BJ (cell line): ENCODE data around the gene LRP2. TPM values are rescaled to one million over a fixed set of nuclear protein-coding genes. Genes with fewer than 3 reads are reported as not detected.

Source experiments
- CTCF ChIA-PET: fragments of 350-600 bp; formaldehyde crosslinking; extraction: SDS; loops from one replicate; lab custom pipeline; 2021; ENCODE audit warnings: antibody characterized with exemption, inconsistent platforms; lab: Yijun Ruan, JAX
- POLR2A ChIA-PET: fragments of 300-600 bp; sonication (Branson Sonifier 250); formaldehyde crosslinking; extraction: SDS; loops from one replicate; lab custom pipeline; 2021; ENCODE audit warnings: antibody characterized with exemption; lab: Charles Lee
- DNase-seq: peaks from one replicate; pipeline ENCODE4 v3.0.0-alpha.2; 2011; ENCODE audit warnings: low read depth
- H3K27me3 ChIP-seq: 2 replicates; pipeline ENCODE4 v1.6.0; 2011; ENCODE audit warnings: low read length; ENCODE audit not compliant: control insufficient read depth, insufficient read depth
- H3K36me3 ChIP-seq: 2 replicates; pipeline ENCODE4 v1.5.1; 2011; ENCODE audit warnings: low read length; ENCODE audit not compliant: control insufficient read depth, insufficient read depth
- H3K4me3 ChIP-seq: 2 replicates; pipeline ENCODE4 v1.5.1; 2011; ENCODE audit warnings: low read depth, mild to moderate bottlenecking, control low read depth, low read length
- polyA plus RNA-seq: library from polyadenylated mRNA; depleted of rRNA; stranded (reverse); fragments of >200 nt; gene quantifications from 2 replicates; pipeline ENCODE4 v1.2.3, GENCODE V29; 2011
- TF ChIP-seq, protein P1 (sequence below): IDR thresholded peaks from 2 replicates; pipeline ENCODE4 v1.5.1; 2011; ENCODE audit warnings: low read depth, mild to moderate bottlenecking, control low read depth, inconsistent platforms, low read length, moderate library complexity; ENCODE audit not compliant: insufficient read depth

LRP2 gene
- polyA plus RNA-seq, 1 experiment, result not detected

DNA sequence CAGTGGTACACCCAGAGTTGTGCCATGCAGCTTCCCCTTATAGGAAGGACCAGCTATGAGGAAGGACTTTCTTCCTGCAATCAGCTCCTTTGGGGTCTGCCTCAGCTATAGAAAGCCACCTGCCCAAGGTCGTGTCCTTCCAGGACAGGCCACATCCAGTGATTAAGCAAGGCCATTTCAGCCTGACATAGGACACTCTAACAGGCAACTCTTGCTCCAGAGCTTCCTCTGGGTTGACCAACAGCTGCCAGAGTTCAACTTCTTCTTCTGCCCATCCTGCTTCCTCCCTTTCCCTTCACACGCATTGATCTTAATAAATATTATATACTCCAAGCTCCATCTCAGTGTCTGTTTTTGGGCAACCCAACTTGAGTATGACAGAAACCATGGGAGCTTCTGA lies 12.8 kb downstream of the LRP2 start:
- POLR2A ChIA-PET, result no interaction called here
- no peak for DNase-seq
- CTCF ChIA-PET, result no interaction called here
- H3K36me3 ChIP-seq, result no peaks in the 10 kb centered on the region
- no peaks in the 10 kb centered on the region for H3K27me3 ChIP-seq
- TF ChIP-seq, protein P1, sequence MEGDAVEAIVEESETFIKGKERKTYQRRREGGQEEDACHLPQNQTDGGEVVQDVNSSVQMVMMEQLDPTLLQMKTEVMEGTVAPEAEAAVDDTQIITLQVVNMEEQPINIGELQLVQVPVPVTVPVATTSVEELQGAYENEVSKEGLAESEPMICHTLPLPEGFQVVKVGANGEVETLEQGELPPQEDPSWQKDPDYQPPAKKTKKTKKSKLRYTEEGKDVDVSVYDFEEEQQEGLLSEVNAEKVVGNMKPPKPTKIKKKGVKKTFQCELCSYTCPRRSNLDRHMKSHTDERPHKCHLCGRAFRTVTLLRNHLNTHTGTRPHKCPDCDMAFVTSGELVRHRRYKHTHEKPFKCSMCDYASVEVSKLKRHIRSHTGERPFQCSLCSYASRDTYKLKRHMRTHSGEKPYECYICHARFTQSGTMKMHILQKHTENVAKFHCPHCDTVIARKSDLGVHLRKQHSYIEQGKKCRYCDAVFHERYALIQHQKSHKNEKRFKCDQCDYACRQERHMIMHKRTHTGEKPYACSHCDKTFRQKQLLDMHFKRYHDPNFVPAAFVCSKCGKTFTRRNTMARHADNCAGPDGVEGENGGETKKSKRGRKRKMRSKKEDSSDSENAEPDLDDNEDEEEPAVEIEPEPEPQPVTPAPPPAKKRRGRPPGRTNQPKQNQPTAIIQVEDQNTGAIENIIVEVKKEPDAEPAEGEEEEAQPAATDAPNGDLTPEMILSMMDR, result no peak
- H3K4me3 ChIP-seq, result no peak overlapping the region

DNA sequence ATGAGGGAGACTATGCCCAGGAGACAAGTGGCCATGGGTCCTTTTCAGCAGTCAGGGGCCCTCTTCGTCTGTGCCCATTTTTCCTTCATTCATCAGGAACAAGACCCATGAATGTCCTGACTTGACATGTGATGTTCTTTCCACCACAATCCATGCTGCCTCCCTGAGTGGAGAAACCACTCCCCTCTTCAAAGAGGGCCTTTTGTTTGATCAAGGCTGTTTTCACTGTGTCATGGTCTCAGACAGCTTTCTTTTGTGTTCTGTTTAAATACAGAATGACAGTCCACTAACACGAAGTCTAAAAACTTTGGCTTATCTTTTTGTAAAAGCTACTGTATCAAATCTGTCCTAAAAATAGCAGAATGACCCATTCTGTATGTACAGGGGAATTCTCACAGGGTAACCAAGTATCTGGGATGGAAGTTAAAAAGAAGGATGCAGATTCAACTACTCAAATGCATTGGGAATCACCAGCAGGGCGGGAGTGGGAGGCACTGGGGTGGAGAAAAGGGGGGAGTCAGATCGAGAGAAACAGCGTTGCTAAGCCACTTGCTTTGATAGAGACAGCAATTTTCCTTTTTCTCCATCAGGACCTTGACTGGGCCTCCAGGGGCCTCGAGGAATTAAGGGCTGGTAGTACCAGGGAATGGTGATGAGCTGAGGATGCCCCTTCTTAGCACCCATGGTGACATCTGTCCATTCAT lies 13.9 kb downstream of the LRP2 start:
- H3K36me3 ChIP-seq, result no peaks in the 10 kb centered on the region
- H3K27me3 ChIP-seq, result no peaks in the 10 kb centered on the region
- ChIA-PET POLR2A (no interaction called here), CTCF (no interaction called here)
- TF ChIP-seq, protein P1, result no peak
- H3K4me3 ChIP-seq, result no peak overlapping the region
- no peak for DNase-seq

DNA sequence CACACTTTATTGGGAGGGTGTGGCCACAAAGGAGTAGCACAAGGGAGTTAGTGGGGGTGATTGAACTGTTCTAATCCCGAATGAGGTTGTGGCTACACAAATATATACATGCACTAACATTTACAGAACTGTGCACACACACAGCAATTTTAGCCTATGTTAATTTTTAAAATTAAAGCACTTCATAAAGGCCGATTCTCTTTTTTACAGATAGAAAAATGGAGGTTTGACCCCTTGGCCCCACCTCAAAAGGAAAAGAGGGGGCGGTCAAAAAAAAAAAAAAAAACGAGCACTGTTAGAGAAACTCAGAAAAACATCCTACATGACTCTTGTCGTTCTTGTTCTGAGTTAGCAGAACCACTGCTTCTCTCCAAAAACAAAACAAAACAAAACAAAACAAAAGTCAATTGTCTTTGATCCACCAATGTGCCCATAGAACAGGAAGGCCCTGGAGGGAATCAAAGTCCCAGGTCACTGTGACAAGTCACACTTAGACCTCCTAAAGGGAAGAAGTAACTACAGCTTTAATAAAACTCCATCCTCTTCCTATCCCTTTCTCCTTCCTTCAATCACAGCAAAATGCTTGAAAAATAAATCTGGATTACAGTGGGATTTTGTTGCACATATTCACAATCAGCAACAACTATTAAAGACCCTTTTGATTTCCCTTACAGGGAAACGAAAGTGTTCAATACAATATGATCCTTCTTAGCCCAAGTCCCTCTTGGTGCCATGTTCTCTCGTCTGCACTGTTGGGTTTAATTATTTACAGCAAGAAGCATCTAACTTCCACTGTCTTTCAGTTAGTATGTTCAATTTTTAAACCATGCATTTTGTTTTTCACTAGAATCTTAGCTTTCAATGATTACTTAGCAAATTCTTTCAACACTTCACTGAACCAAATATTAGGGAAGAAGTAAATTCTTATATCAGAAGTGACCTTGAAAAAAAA lies 16.6 kb downstream of the LRP2 start:
- no peak for DNase-seq
- Histone ChIP-seq H3K27me3 (no peaks in the 10 kb centered on the region), H3K36me3 (no peaks in the 10 kb centered on the region), H3K4me3 (no peak overlapping the region)
- CTCF ChIA-PET, result interaction anchor here (0.7 kb wide), 1 partner anchor 64 kb away, joined by 3 read pairs; no protein-coding TSS in a partner anchor
- TF ChIP-seq, protein P1, result no peak
- POLR2A ChIA-PET, result no interaction called here

DNA sequence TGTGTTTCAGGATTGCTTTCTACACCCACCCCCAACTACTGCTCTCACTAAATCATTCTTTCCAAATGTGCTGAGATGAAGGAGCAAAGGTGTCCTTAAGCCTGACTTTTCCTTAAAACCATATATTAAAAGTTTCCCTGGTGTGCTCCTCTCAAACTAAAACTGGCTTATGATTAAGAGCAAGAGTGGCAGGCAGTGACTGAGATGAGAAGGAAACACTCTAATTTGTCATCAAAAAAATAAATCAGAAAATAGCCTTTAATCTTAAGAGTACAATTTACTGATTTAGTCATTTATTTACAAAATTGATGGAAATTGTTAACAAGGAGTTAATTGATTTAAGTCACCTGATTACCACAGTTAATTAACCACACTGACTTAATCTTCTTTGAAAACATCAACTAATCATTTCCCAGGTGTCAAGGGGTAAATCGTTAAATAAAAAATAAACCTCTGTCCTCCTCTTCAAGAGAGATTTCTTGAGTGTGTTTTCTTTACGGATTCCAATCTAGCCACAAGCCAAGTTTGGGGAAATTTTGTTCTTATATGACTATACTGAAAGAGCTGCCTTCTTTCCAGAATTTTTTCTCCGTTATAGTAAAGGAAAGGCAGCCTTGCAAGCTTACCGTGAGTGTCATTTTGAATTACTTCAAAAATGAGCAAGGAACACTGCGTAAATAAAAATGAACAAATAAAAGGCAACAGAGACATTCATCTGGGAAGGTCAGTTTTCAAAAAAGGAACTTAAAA lies 17.4 kb downstream of the LRP2 start:
- TF ChIP-seq, protein P1, result no peak
- ChIA-PET POLR2A (no interaction called here), CTCF (interaction anchor here (0.7 kb wide), 1 partner anchor 65 kb away, joined by 3 read pairs; no protein-coding TSS in a partner anchor)
- Histone ChIP-seq H3K36me3 (no peaks in the 10 kb centered on the region), H3K4me3 (no peak overlapping the region), H3K27me3 (no peaks in the 10 kb centered on the region)
- no peak for DNase-seq
